ENCODE data around the gene HPS1. TPM values are rescaled to one million over a fixed set of nuclear protein-coding genes. Genes with fewer than 3 reads are reported as not detected.

The HPS1 gene
- total RNA-seq, 1 donor from 2014 or later = 86.3 TPM

GRCh38 chr10:98400482-98400881, 46.3 kb downstream of the HPS1 start:
- H3K36me3 ChIP-seq = peaks cover 13% of the 10 kb centered on the region
- H3K4me1 ChIP-seq = peaks cover 6% of the 10 kb centered on the region
- H3K27ac ChIP-seq = no peak overlapping the region
- DNase-seq = no peak
- no peak for TF ChIP-seq CTCF (IDR thresholded peaks at IDR 0.05)
- no peak overlapping the region for H3K4me3 ChIP-seq
- H3K27me3 ChIP-seq (ENCODE audit: low read depth) = no peaks in the 10 kb centered on the region
- intact Hi-C loops (cut with DNase I) = no loop called here
- peak in 1 of 2 donors; percentile 10 for ATAC-seq
- H3K9me3 ChIP-seq = no peaks in the 10 kb centered on the region

- intact Hi-C loops (cut with DNase I) = no loop called here
- no peak overlapping the region for H3K27ac ChIP-seq
- no peaks in the 10 kb centered on the region for H3K27me3 ChIP-seq (ENCODE audit: low read depth)
- TF ChIP-seq CTCF (IDR thresholded peaks at IDR 0.05) = no peak
- peaks cover 19% of the 10 kb centered on the region for H3K36me3 ChIP-seq
- H3K4me1 ChIP-seq = peaks cover under 1% of the 10 kb centered on the region
- DNase-seq = no peak
- H3K4me3 ChIP-seq = no peak overlapping the region
- no peaks in the 10 kb centered on the region for H3K9me3 ChIP-seq
- no peak for ATAC-seq
Measured at GRCh38 chr10:98399784-98400183, 47.0 kb downstream of the HPS1 start.

GRCh38 chr10:98397089-98397600, 49.6 kb downstream of the HPS1 start:
- peaks cover 19% of the 10 kb centered on the region for H3K36me3 ChIP-seq
- no peak overlapping the region for H3K4me3 ChIP-seq
- no peak for TF ChIP-seq CTCF (IDR thresholded peaks at IDR 0.05)
- no peaks in the 10 kb centered on the region for H3K27me3 ChIP-seq (ENCODE audit: low read depth)
- DNase-seq (no peak), ATAC-seq (no peak)
- no peak overlapping the region for H3K27ac ChIP-seq
- H3K9me3 ChIP-seq = no peaks in the 10 kb centered on the region
- H3K4me1 ChIP-seq = no peaks in the 10 kb centered on the region
- intact Hi-C loops (cut with DNase I) = no loop called here

- no peaks in the 10 kb centered on the region for H3K27me3 ChIP-seq (ENCODE audit: low read depth)
- no peak for DNase-seq
- intact Hi-C loops (cut with DNase I) = no loop called here
- H3K27ac ChIP-seq = no peak overlapping the region
- peaks cover 5% of the 10 kb centered on the region for H3K4me1 ChIP-seq
- TF ChIP-seq CTCF (IDR thresholded peaks at IDR 0.05) = no peak
- no peak for ATAC-seq
- H3K9me3 ChIP-seq = no peaks in the 10 kb centered on the region
- H3K36me3 ChIP-seq = peaks cover 19% of the 10 kb centered on the region
- H3K4me3 ChIP-seq = no peak overlapping the region
Measured at GRCh38 chr10:98396096-98397063, 50.4 kb downstream of the HPS1 start.

- Histone ChIP-seq H3K4me3 (no peak overlapping the region), H3K9me3 (no peaks in the 10 kb centered on the region), H3K27me3 (ENCODE audit: low read depth) (no peaks in the 10 kb centered on the region), H3K4me1 (peaks cover 5% of the 10 kb centered on the region), H3K27ac (no peak overlapping the region), H3K36me3 (peaks cover 18% of the 10 kb centered on the region)
- DNase-seq (no peak), ATAC-seq (no peak)
- intact Hi-C loops (cut with DNase I) = no loop called here
- no peak for TF ChIP-seq CTCF (IDR thresholded peaks at IDR 0.05)
Measured at GRCh38 chr10:98394851-98395440, 51.8 kb downstream of the HPS1 start.
